NT2/D1 (cell line): ENCODE data around the gene SRSF4.

Experiments used
- SUZ12 ChIP-seq: IDR thresholded peaks from 2 replicates; pipeline ENCODE4 v1.6.1; 2011; ENCODE audit not compliant: insufficient read length, insufficient read depth; ENCODE audit errors: extremely low read depth
- YY1 ChIP-seq: IDR thresholded peaks from 2 replicates; pipeline ENCODE4 v1.6.1; 2011; ENCODE audit not compliant: insufficient read length, insufficient read depth
- ZNF274 ChIP-seq: IDR thresholded peaks from 2 replicates; pipeline ENCODE4 v1.6.1; 2011; ENCODE audit warnings: mild to moderate bottlenecking, low read depth, low read length

DNA sequence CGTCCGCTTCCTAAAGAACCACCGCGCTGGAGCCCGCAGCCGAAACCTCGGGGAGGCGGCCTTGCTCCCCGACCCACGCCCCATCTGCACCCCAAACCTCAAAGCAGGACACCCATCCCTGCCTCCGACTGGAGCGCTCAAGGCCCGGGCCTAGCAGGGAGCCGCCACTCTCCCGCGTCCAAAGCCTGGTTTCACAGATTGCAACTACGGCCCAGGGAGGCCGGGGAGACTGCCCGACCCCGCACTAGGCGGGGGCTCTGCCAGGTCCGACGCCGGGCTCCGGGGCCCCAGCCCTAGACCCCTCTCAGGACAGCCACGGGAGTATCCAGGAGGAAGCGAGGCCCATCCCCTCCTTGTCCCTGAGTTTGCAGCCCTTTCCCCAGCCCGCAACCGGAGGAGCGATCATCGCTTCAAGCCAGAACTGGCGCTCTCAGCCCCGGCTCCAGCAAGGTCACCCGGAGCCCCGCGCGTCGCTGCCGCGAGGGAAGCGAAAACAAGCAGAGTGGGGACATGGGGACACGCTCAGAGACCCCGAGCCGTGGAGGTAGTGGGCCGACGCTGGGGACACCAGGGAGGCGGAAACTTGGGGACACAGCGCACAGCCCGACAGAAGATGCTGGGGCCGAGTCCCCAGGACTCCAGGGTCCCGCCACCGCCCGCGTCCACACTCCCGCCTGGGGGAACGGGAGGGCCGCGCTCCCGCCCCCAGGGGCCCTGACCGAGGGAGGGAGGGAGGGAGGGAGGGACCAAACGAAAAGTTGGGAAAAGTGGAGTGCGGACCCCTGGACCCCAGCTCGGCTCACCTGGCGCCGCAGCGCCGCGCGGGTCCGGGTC, 58.4 kb downstream of the SRSF4 start:
- no peak for TF ChIP-seq YY1
- TF ChIP-seq SUZ12: no peak
- no peak for TF ChIP-seq ZNF274
